ENCODE results near the gene HYOU1.

- TF ChIP-seq CTCF (IDR thresholded peaks at IDR 0.05; ENCODE audit: low read length), result no peak
- TF ChIP-seq EZH2 (IDR thresholded peaks at IDR 0.05; ENCODE audit: borderline replicate concordance, low read length), result no peak
Observed at GRCh38 chr11:119025099-119025473, 31.9 kb downstream of the HYOU1 start.

Data from OCI-LY1 (cell line).